Measurements from ENCODE around the gene LRRC8C.

LRRC8C gene

GRCh38 chr1:89708751-89709375 is 75.9 kb downstream of the LRRC8C start:
- no peak for FAIRE-seq

- FAIRE-seq = no peak
Observed at GRCh38 chr1:89710498-89711139, 77.7 kb downstream of the LRRC8C start.

GRCh38 chr1:89711140-89711778 is 78.3 kb downstream of the LRRC8C start:
- no peak for FAIRE-seq

DNA sequence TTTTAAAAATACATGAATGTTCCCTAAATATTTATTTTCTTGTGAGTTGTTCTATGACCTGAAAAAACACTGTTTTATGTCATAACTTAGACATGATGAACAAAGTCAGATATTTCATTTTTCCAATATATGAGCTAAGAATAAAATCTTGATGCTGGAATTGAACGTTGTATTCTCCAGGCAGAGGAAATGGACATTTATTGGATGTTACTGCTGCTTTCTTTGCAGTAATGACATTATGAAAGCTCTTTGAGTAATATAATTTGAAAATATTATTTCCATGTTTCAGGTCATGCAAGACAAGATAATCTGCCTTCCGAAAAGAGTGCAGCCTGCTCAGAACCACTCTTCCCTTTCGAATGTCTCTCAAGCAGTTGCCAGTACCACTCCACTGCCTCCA is 79.5 kb downstream of the LRRC8C start:
- no peak for FAIRE-seq

GRCh38 chr1:89715677-89716076 is 82.8 kb downstream of the LRRC8C start:
- no peak for FAIRE-seq

GRCh38 chr1:89719502-89720306 is 86.8 kb downstream of the LRRC8C start:
- FAIRE-seq = no peak

GRCh38 chr1:89720839-89721238 is 87.9 kb downstream of the LRRC8C start:
- no peak for FAIRE-seq

GRCh38 chr1:89721351-89721750 is 88.4 kb downstream of the LRRC8C start:
- no peak for FAIRE-seq

DNA sequence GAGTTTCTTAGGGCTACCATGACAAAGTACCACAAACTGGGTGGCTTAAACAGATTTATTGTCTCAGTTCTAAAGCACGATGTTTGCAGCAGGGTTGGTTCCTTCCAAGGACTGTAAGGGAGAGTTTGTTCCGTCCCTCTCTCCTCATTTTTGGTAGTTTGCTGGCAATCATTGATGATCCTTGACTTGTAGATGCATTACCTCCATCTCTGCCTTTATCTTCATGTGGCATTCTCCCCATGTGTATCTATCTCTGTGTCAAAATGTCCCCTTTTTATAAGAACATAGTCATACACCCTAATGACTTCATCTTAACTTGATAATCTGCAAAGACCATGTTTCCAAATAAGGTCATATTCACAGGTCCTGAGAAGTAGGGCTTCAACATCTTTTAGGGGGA is 90.2 kb downstream of the LRRC8C start:
- no peak for FAIRE-seq

DNA sequence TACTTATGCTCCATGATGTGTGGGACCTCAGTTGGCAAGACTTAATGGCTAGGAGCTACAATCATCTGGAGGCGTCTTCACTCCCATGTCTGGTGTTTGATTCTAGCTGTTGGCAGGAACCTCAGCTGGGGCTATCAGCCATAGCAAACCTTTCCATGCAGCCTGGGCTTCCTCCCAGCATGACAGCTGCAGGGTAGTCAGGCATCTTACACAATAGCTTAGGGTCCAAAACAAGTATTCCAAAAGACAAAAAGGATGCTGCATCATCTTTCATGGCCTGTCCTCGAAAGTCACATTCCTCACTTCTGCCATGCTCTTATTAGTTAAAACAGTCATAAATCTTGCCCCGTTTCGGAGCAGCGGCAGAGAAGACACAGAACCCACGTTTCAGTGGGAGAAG is 90.9 kb downstream of the LRRC8C start:
- no peak for FAIRE-seq

GRCh38 chr1:89724369-89725010 is 91.6 kb downstream of the LRRC8C start:
- FAIRE-seq = no peak

- FAIRE-seq = no peak
Observed at GRCh38 chr1:89725011-89725370, 92.1 kb downstream of the LRRC8C start.

GRCh38 chr1:89725631-89726030 is 92.7 kb downstream of the LRRC8C start:
- no peak for FAIRE-seq

GRCh38 chr1:89727517-89728312 is 94.8 kb downstream of the LRRC8C start:
- FAIRE-seq = no peak

- no peak for FAIRE-seq
Observed at GRCh38 chr1:89728381-89728780, 95.5 kb downstream of the LRRC8C start.

DNA sequence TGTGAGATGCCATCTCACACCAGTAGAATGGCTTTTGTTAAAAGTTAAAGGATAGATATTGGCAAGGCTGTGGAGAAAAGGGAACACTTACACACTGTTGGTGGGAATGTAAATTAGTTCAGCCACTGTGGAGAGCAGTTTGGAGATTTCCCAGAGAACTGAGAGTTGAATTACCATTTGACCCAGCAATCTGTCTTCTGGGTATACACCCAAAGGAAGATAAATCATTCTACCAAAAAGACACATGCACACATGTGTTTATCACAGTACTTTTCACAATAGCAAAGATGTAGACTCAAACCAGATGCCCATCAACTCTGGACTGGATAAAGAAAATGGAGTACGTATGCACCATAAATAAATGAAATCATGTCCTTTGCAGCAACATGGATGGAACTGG is 99.3 kb downstream of the LRRC8C start:
- no peak for FAIRE-seq

GRCh38 chr1:89732643-89733222 is 99.8 kb downstream of the LRRC8C start:
- no peak for FAIRE-seq

- no peak for FAIRE-seq
Observed at GRCh38 chr1:89733748-89734147, 100.8 kb downstream of the LRRC8C start.

- no peak for FAIRE-seq
Observed at GRCh38 chr1:89734442-89734841, 101.5 kb downstream of the LRRC8C start.

- FAIRE-seq = no peak
Observed at GRCh38 chr1:89735479-89735878, 102.6 kb downstream of the LRRC8C start.

GRCh38 chr1:89736937-89737733 is 104.2 kb downstream of the LRRC8C start:
- FAIRE-seq = no peak

Data from colon (tissue), 2 donors.